Left cardiac atrium (tissue), 4 donors: ENCODE results near the gene PXT1. TPM values are rescaled to one million over a fixed set of nuclear protein-coding genes. Genes with fewer than 3 reads are reported as not detected.
A peak's percentile ranks its signal among the peaks of the same experiment; 100 is the strongest.
"Not testable (repeated sequence)": the region's sequence is repeated elsewhere in the genome, so short reads cannot be mapped to it uniquely, and the experiment has no call there.

Experiments used
- ATAC-seq, 2 donors: fragments of 200-7000 bp; cut with Tn5 transposase; one replicate each; pipeline ENCODE4 v1.9.1; 2020; ENCODE audit warnings: mild to moderate bottlenecking in 2 of 2, moderate library complexity in 2 of 2
- DNase-seq: peaks from one replicate; pipeline ENCODE4 v3.0.0-alpha.2; 2020
- intact Hi-C, 2 donors: fragments of 100-400 bp; cut with DNase I; formaldehyde crosslinking; loops; one replicate each; pipeline versions ENCODE4 v1.14.1 to v1.15.1; 2022 to 2023
- total RNA-seq, 2 donors: library from RNA; stranded (reverse); fragmentation: NEBNext Ultra II Directional; extraction: Animal tissue kit (Norgen Biotek cat#: 25700); gene quantifications; one replicate each; pipeline ENCODE4 v1.2.1, GENCODE V29; 2021
- donor health status: DM: no; HTN: yes; CAD: no.
- donor health status: DM: no; HTN: yes; CAD: no; lungs with severe emphysema.
- donor health status: DM: yes; HTN: yes; CAD: no.
- donor health status: Dilated cardiomyopathy.

PXT1 gene
- total RNA-seq, 2 donors from 2014 or later, result 0.26 TPM; not detected in 1

DNA sequence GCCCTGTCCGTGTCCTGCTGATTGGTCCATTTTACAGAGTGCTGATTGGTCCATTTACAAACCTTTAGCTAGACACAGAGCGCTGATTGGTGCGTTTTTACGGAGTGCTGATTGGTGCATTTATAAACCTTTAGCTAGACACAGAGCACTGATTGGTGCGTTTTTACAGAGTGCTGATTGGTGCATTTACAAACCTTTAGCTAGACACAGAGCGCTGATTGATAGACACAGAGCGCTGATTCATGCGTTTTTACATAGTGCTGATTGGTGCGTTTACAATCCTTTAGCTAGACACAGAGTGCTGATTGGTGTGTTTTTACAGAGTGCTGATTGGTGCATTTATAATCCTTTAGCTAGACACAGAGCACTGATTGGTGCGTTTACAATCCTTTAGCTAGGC is 6.5 kb upstream of the PXT1 start:
- ATAC-seq, DNase-seq, intact Hi-C loops: not testable (repeated sequence)

GRCh38 chr6:36445621-36446020 is 3.0 kb upstream of the PXT1 start:
- DNase-seq (no peak), ATAC-seq (no peak)
- intact Hi-C loops, result no loop called here

DNA sequence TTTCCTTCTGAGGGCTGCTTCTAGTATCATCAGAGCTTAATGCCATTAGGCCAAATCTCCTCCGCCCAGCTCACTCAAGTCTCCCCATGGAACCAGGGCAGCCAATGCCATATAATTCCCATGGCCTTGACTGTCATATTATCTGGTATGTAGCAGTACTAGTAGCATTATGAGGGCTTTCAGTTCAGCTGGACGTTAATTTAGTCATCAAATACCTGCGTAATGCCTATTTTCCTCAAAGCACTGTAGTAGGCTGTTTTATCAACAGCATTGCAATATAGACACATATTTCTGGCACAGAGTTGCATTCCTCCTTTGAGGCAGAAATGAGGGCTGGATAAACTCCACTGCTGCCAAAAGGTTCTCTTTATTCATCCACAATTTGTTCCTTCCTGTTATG is 1.8 kb upstream of the PXT1 start:
- intact Hi-C loops, result loop anchor here in 1 of 2 donors (5.0 kb wide), 1 partner anchor 148 kb away; the partner anchor contains the start of gene SRSF3
- ATAC-seq (peak in 1 of 2 donors; percentile 20), DNase-seq (no peak)

- intact Hi-C loops, result loop anchor here in 1 of 2 donors (5.0 kb wide), 1 partner anchor 149 kb away; the partner anchor contains the start of gene SRSF3
- ATAC-seq (no peak), DNase-seq (no peak)
Observed at GRCh38 chr6:36443471-36444428, 1.1 kb upstream of the PXT1 start.

GRCh38 chr6:36442103-36442670 is 467 bp downstream of the PXT1 start:
- ATAC-seq (no peak), DNase-seq (no peak)
- intact Hi-C loops, result loop anchor here in 1 of 2 donors (5.0 kb wide), 1 partner anchor 150 kb away; the partner anchor contains the start of gene SRSF3

DNA sequence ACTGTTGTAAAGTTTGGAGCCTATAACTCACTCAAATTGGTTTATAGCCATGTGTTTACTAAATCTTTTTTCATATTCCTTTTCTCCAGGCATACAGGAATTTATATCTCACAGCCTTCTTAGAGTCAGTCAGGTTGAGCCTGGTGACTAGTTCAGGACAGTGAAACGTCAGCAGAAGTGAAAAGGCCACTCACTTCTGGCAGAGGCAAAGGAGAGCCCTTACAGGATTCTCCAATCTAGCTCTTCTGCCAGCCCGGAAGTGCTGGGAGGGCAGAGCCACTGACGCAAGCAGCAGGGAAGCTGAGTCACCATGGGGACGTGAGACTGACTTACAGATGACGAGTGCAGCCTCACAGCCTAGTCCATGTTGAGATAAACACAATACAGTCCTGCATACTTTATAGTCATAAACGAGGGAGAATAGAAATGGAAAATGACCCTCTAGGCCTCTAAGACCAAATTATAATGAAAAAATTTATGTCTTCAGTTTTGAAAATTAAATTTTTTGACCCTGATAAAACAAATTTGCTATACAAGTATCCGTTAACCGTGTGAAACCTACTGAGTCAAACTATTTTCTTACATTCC is 1.3 kb downstream of the PXT1 start:
- DNase-seq (peak; percentile 96), ATAC-seq (peak; percentile 86 to 93)
- intact Hi-C loops, result loop anchor here in 1 of 2 donors (5.0 kb wide), 1 partner anchor 151 kb away; the partner anchor contains the start of gene SRSF3

GRCh38 chr6:36436466-36436865 is 6.2 kb downstream of the PXT1 start:
- intact Hi-C loops, result no loop called here
- DNase-seq, result no peak
- no peak for ATAC-seq

DNA sequence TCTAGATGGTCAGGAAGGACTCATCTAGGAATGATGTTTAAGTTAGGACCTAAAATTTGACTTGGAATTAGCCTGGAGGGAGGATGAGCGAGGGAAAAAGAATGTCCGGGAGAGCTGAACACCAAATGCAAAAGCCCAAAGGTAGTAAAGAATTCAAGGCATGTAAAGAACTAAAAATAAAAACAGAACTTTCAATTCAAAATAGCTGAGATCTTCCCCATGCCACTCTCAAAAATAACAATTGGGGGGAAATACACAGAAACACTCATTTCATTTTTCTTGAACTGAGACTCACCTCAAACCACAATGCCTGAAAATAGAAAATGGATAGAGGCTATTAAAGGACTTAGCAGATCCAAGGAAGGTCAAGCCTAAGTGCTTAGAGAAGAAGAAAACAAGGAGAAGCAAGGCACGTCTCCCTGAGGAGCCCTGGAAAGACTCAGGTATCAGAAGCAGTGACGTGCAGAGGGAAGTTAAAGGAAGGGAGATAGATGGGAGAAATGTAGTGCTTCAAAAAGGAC is 10.4 kb downstream of the PXT1 start:
- ATAC-seq, result no peak

GRCh38 chr6:36431197-36431596 is 11.5 kb downstream of the PXT1 start:
- no peak for ATAC-seq
- no peak for DNase-seq
- intact Hi-C loops, result no loop called here

More for the DNA sequence above, 10.4 kb downstream of the PXT1 start:
- intact Hi-C loops, result no loop called here
- no peak for DNase-seq

GRCh38 chr6:36430351-36430750 is 12.3 kb downstream of the PXT1 start:
- ATAC-seq (no peak), DNase-seq (no peak)
- intact Hi-C loops, result no loop called here

GRCh38 chr6:36428911-36429310 is 13.7 kb downstream of the PXT1 start:
- ATAC-seq (no peak), DNase-seq (no peak)
- intact Hi-C loops, result loop anchor here in 1 of 2 donors (10.0 kb wide), 1 partner anchor 256 kb away; no protein-coding TSS in a partner anchor

GRCh38 chr6:36426622-36427021 is 16.0 kb downstream of the PXT1 start:
- intact Hi-C loops, result loop anchor here in 1 of 2 donors (10.0 kb wide), 1 partner anchor 258 kb away; no protein-coding TSS in a partner anchor
- ATAC-seq (no peak), DNase-seq (no peak)

GRCh38 chr6:36423101-36423824 is 19.4 kb downstream of the PXT1 start:
- intact Hi-C loops, result loop anchor here in 1 of 2 donors (2.0 to 10.0 kb wide), 3 partner anchors 124 to 262 kb away; partner anchors contain the start of genes SRSF3 and STK38
- ATAC-seq, result peak; percentile 100
- DNase-seq, result peak; percentile 100

GRCh38 chr6:36422714-36423100 is 19.9 kb downstream of the PXT1 start:
- intact Hi-C loops, result loop anchor here in 1 of 2 donors (2.0 to 10.0 kb wide), 3 partner anchors 124 to 262 kb away; partner anchors contain the start of genes SRSF3 and STK38
- ATAC-seq, result no peak
- DNase-seq, result no peak

- ATAC-seq (no peak), DNase-seq (no peak)
- intact Hi-C loops, result no loop called here
Observed at GRCh38 chr6:36419310-36419709, 23.3 kb downstream of the PXT1 start.

DNA sequence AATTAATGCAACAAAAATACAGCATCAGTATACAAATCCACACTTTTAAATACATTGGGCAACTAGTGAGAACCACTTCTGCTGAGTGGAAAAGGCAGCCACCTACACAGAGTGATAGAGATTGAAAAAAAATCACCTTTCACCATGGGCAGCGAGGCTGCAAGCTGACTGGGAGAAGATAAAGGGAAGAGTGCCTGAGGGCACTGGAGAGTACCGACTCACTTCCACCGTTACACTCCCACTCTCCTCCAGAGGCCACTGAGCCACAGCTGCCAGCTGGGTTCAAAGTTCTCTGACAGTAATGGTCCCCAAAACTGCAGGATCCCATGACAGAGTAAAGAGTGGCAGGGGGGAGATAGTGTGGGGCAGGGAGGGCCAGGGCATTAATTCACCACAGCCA is 24.1 kb downstream of the PXT1 start:
- intact Hi-C loops, result no loop called here
- ATAC-seq (no peak), DNase-seq (no peak)

DNA sequence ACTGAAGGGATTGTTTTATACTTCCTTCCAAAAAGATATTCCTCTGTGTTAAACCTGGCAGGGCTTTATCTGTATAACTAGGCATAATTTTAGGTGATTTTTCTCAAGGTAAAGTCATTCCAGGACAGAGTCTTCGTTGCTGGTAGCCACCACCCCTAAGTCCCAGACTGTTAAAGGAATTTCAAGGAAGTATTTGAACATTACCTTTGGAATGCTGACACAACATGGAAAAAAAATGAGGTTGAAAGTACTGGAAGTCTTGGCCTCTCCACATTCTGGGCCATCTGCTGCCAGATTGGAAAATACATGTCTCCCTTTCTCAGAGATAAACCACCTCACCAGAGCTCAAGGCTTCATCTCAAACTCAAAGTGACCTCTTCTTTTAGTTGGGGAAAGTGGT is 28.2 kb downstream of the PXT1 start:
- no peak for ATAC-seq
- no peak for DNase-seq
- intact Hi-C loops, result no loop called here
